GM18508 (cell line): ENCODE measurements around the gene C2CD4C.
"Not testable (repeated sequence)": the region's sequence is repeated elsewhere in the genome, so short reads cannot be mapped to it uniquely, and the experiment has no call there.

Experiments
- ATAC-seq: cut with Tn5 transposase; IDR thresholded peaks from one replicate; pipeline ENCODE4 v1.9.1; 2021; ENCODE audit warnings: moderate number of reproducible peaks; ENCODE audit not compliant: insufficient read depth, unreplicated experiment

The C2CD4C gene

DNA sequence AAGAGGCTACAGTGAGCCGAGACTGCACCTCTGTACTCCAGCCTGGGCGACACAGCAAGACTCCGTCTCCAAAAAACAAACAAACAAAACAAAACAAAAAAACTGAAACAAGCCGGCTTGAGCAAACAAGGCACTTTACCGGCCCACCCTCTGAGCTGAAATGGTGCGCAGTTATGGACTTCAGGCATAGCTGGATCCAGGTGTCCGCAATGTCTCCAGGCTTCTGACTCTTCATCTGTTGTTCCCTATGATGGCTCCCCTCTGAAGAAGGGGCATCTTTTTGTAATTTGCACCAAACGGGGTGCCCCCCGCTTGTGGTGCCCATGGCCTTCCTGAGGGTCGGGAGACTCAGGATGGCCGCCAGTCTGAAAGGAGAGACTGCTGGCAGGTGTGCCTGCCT is 6.2 kb downstream of the C2CD4C start:
- ATAC-seq = no peak

DNA sequence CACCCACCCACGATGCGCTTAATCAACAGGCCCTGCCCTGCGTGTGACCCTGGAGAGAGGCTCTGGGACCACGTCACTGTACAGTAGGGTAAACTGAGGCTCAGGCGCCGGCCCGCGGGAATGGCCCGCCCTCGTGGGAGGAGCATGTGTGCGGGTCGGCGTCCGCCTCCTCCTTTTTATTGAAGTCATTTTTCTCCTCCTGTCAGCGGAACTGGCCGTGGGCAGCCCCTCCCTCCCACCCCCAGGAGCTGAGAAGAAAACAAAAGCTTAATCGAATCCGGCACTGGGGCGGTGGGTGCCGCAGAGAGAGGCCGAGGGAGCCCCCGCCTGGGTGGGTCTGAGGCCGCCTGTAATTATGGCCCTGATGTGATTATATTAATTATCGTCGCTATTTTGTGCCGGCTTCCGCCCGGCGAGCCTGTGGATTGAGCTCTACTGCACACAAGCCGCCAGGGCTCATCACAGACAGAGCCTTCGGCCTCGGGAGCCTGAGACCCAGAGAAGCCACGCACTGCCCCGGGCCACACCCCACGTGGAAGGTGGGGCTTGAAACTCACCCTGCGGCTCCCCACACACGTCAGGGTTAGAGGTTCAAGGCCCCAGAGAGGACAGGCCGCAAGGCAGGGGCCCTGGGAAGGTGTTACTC is 7.0 kb downstream of the C2CD4C start:
- ATAC-seq = no peak

DNA sequence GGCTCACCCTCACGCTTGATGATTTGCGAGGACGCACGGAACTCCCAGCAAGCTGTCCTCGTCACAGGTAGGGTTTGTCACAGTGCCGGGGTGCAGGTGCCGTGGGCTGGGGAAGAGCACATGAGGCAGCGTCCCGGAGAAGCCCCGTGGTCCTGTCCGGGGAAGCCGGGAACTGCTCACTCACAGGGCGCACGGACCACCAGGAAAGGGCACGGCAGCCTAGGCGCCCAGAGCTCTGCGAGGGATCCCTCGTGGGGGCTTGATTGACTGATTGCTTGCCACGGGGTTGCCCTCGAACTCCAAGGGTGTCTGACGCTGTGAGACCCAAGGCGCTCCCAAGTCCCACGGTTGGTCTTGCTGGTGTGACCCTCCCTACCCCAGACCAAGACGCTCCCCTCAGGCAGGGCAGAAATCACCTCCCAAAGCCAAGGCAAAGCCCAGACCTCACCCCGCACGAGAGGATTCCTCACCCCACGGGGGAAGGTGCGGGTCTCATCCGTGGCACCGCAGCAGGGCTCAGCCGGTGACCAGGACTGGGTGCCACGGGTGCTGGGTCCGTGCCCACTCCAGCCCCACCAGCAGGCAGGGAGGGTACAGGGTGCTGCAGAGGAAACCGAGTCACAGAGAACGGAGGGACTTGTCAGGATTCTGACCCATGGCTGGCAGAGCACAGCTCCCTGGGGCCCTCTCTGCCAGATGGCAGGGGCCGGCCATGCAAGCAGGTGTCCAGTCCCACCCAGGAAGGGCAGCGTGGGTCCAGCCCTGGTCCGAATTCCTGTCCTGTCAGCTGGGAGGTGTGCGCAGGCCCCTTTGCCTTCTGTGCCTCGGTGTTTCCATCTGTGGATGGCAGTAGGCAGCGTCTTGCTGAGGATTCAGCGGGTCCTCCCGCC is 7.7 kb downstream of the C2CD4C start:
- no peak for ATAC-seq

DNA sequence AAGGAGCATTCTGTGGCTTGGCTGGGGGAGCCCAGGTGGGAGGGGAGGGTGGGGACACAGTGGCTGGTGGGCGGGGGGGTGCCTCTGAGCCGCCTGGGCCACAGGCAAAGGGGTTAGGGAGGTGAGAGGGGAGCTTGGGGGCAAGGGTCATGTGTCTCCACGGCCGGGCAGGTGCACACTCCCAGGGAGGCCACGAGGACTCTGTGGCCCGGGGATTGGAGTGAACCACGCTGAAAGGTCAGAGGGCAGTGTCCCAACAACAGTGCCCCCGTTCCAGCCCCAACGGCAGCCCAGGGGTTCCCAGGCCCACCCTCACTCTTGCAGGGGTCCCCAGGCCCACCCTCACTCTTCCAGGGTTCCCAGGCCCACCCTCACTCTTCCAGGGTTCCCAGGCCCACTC is 9.6 kb downstream of the C2CD4C start:
- ATAC-seq = no peak

DNA sequence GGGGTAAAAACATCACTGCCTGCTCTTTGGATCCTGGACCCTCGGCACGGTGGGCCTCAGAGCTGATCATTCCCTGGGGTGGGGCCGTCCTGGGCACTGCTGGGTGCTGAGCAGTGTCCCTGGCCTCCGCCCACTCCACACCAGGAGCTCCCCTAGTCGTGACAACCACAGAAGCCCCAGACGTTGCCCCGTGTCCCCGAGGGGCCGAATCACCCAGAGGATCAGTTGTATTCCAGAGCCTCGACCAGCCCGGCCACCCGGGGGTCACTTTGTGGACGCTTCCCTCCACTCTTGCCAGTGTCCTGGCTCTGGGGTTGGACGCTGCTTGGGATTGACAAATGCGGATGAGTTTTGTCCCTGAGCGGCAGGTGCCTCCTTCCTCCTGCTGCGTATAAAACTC is 10.2 kb downstream of the C2CD4C start:
- no peak for ATAC-seq

DNA sequence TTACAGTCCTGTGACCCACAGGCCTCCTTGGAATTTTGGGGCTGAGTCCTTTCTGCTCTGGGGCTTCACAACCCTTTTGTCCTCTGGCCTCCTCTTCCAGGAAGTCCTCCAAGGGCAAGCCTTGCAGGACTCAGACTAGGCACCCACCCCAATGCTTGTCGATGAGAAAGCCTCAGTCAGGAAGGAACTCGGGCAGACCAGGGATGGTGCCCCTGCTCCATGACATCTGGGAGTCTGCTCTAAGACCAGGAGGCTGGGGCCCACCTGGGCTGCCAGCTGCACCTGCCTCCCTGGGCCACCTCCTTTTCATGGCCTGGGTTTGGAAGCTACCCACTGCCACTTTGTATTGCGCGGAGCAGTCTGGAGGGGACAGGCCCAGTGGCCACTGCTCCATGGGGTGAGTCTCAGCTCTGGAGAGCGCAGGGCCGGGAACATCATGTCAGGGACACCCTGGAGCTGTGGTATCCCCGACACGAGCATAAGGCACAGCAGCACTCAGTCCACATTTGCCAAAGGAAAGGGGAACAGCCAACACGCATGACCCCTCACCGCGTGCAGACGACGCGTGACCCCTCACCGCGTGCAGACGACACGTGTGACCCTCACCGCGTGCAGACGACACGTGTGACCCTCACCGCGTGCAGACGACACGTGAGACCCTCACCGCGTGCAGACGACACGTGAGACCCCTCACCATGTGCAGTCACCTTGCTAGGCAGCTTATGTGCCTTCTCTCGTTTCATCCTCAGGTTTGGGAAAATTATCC is 10.8 kb downstream of the C2CD4C start:
- ATAC-seq = no peak

DNA sequence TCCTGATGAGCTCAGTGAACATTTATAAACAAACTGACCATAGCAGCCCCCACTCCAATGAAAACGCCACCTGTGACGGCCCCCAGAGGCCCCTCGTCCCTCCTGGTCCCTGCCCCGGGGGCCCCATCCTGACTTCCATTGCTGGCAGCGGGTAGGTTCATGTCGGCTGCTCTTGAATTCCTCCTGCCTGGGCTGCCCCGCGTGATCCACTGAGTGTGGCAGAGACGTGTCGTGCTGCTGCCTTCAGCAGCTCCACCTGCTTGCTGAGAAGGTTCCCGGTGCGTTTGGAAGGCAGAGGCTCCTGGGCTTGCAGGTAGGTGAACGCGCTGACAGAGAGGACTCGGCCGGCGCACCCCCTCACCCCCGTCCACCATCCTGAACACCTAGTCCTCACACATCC is 11.6 kb downstream of the C2CD4C start:
- no peak for ATAC-seq

DNA sequence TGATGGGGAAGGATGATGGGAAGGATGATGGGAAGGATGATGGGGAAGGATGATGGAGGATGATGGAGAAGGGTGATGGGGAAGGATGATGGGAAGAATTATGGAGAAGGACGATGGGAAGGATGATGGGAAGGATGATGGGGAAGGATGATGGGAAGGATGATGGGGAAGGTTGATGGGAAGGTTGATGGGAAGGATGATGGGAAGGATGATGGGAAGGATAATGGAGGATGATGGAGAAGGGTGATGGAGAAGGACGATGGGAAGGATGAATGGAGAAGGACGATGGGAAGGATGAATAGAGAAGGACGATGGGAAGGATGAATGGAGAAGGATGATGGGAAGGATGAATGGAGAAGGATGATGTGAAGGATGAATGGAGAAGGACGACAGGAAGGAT is 13.5 kb downstream of the C2CD4C start:
- no peak for ATAC-seq

DNA sequence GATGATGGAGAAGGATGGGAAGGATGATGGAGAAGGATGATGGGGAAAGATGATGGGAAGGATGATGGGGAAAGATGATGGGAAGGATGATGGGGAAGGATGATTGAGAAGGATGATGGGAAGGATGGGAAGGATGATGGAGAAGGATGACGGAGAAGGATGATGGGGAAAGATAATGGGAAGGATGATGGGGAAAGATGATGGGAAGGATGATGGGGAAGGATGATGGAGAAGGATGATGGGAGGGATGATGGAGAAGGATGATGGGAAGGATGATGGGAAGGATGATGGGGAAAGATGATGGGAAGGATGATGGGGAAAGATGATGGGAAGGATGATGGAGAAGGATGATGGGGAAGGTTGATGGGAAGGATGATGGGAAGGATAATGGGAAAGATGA is 14.1 kb downstream of the C2CD4C start:
- ATAC-seq = not testable (repeated sequence)

DNA sequence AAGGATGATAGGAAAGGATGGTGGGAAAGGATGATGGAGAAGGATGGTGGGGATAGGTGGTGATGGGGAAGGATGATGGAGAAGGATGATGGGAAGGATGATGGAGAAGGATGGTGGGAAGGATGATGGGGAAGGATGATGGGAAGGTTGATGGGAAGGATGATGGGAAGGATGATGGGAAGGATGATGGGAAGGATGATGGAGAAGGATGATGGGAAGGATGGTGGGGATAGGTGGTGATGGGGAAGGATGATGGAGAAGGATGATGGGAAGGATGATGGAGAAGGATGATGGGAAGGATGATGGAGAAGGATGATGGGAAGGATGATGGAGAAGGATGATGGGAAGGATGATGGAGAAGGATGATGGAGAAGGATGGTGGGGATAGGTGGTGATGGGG is 15.4 kb downstream of the C2CD4C start:
- ATAC-seq = not testable (repeated sequence)

DNA sequence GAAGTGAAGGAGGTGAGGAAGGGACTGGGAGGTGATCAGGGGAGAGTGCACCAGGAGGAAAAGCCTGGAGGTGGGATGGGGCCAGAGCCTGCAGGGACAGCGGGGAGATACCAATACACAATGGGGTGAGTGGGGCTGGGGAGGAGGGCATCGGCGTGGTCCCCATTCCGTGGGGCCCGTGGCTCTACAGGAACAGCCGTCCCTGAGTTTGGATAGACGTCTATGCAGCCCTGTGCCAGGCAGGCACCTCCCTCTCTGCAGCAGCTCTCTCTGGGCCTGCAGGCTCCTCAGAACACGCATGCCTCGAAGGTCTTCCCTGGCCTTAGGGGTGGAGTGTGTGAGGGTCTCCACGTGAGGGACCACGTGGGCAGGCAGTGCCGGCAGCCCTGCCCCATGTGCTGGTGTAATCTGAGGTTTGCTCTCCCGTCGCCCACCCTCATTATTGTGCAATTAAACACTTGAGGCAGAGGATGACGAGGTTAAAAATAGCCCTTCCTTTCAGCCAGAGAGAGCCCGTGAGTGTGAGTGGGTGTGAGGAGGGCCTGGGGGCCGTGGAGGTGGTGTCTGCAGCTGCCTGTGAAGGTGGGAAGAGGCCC is 16.5 kb downstream of the C2CD4C start:
- no peak for ATAC-seq

DNA sequence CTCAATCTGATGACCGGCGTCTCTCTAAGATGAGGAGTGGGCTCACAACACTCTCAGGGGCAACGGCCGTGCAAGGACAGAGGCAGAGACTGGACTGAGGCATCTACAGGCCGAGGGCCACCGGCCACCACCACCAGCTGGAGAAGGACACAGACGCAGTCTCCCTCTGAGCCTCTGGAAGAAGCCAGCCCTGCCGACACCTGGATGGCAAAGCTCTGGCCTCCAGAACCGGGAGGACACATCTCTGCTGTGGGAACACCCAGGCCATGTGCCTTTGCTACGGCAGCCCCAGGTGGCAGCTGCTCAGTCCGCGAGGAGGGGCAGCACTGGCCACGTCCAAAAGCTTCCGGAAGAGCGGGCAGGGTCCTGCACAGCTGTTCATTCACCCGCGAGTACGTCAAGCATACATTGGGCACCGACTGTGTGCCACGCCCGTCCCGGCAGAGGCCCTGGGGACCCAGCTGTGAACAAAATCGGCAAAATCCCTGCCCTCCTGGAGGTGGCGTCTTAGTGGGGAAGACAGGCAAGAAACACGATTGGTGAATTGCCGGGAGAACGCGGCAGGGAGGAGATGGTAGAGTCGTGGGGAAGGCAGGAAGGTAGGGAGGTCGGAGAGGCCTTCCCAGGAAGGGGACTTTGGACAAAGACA is 17.1 kb downstream of the C2CD4C start:
- no peak for ATAC-seq

DNA sequence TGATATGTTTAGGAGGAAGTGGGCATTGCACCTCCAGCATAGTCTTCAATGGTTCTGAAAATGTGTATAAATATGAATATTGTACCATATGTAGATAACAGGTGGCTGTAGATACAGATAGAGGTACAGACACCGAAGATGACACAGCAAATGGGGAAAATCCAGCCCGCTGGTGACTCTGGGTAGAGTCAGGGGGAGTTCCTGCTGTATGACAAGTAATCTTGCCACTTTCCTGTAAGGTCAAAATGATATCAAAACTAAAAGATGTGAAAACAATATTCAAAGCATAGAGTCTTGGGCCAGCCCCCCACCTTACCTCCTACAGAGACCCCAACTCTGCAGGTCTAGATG is 17.8 kb downstream of the C2CD4C start:
- ATAC-seq = no peak

DNA sequence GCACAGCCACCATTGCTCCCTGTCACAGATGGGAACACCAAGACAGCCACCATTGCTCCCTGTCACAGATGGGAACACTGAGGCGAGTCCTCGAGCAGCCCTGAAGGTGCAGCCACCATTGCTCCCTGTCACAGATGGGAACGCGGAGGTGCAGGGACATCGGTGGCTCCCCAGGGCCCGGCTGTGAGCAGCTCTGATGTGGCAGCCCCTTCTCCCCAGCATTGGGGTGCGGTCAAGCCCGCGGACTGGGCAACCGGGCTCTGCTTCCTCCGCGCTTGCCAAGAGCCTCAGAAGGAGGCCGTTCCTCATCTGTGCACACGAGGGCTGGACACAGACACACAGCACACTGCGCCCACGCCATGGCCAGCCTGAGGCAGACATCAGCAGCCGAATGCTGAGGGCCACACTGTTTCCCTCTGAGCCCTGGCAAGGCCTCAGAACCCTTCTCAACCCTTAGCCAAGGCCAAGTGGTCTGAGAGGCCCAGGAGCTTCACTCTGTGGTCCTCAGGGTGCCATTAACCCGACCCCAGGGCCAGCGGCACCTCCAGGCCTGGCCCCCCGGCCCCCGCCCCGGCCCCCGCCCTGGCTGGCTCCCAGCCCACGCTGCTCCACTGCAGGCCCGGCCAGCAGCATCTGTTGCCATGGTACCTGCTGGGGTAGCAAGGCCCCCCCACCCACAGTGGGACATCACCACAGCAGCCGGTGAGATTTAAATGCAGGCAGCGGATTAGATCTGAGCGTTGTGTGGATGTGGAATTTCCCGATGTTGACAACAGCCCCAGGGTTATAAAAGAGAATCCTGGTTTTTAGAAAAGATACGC is 18.4 kb downstream of the C2CD4C start:
- no peak for ATAC-seq

DNA sequence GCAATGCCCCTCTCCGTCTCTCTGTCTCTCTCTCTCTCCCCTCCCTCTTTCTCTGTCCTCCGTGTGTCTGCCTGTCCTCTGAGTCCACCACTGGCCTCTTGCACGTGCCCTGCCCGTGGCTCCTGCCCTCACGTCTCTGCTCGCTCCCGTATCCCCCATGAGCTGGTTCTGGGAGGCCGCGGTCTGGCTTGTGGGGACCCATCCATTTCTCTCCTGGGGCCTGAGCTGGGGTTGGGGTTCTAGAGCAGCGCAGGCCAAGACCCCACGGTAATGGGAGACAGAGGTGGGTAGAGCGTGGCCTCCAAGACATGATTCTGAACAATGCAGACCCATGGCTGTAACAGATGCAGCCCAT is 19.0 kb downstream of the C2CD4C start:
- no peak for ATAC-seq

DNA sequence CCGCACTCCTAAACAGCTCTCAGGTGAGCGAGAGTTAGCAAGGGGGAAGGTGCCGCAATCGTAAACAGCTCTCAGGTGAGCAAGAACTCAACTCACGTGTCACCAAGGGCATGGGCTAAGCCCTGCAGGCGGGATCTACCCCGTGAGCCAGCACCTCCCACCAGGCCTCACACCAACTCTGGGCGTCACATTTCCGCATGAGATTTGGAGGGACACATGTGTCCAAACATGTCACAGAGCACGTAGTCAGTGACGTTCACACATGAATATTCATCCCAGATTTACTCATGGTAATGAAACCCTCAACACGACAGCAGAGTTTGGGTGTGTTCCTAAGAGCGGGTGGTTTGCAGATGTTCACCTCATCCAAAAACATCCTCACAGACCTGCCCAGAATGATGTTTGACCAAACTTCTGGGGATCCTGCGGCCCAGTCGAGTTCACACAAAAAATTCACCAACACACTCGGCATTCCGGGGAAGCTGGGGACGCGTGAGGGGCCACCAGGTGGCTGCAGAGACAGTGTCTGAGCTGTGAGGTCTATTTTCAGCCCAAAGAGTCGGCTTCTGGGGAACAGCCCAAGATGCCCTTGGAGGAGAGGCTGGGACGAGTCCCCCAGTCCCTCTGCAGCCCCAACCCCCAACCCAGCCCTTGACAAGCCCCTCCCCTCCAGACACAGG is 19.6 kb downstream of the C2CD4C start:
- no peak for ATAC-seq

DNA sequence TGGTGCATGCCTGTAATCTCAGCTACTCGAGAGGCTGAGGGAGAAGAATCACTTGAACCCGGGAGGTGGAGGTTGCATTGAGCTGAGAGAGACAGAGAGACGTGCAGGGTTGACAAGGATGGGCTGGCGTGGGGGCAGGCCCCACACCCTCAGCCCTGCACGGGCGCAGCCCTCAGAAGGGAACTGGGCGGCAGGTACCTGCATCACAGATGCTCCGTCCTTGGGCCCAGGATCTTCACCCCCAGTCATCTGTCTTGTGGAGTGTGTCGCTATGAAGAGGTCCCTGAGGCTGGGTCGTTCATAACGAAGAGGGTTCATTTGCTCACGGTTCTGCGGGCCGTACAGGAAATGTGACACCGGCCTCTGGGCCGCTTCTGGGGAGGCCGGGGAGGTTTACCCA is 20.3 kb downstream of the C2CD4C start:
- no peak for ATAC-seq

DNA sequence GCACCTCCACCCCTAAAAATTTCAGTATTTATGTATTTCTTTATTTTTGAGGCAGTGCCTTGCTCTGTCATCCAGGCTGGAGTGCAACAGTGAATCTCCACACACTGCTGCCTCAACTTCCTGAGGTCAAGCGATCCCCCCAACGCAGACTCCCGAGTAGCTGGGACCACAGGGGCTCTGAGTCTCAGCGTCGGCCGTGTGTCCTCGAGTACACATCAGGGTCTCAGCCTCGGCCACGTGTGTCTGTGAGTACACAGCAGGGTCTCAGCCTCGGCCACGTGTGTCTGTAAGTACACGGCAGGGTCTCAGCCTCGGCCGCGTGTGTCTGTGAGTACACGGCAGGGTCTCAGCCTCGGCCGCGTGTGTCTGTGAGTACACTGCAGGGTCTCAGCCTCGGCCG is 21.2 kb downstream of the C2CD4C start:
- no peak for ATAC-seq

DNA sequence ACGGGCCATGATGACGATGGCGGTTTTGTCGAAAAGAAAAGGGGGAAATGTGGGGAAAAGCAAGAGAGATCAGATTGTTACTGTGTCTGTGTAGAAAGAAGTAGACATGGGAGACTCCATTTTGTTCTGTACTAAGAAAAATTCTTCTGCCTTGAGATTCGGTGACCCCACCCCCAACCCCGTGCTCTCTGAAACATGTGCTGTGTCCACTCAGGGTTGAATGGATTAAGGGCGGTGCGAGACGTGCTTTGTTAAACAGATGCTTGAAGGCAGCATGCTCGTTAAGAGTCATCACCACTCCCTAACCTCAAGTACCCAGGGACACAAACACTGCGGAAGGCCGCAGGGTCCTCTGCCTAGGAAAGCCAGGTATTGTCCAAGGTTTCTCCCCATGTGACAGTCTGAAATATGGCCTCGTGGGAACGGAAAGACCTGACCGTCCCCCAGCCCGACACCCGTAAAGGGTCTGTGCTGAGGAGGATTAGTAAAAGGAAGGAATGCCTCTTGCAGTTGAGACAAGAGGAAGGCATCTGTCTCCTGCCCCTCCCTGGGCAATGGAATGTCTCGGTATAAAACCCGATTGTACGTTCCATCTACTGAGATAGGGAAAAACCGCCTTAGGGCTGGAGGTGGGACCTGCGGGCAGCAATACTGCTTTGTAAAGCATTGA is 22.2 kb downstream of the C2CD4C start:
- not testable (repeated sequence) for ATAC-seq
